ENCODE results near the gene NR0B2. TPM values are rescaled to one million over a fixed set of nuclear protein-coding genes. Genes with fewer than 3 reads are reported as not detected.

Gene NR0B2
- total and polyA plus RNA-seq, 10 of the 15 experiments (the other 5 are each of a cell fraction or from before 2014, with no cell fraction given): not detected

DNA sequence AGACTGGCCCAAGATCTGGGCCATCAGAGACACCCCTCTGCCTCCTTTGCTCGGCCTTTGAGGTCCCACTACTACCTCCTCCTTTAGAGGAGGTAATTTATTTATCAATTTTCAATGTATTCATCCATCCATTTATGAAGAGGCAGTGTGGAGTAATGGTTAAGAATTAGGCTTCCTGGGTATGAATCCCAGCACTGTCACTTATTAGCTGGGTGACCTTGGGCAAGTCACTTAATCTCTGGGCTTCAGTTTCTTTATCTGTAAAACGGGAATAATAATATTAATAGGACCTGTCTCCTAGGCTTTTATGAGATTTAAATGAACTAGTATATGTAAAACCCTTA lies 1.7 kb downstream of the NR0B2 start (continued):
- TF ChIP-seq, protein P1, sequence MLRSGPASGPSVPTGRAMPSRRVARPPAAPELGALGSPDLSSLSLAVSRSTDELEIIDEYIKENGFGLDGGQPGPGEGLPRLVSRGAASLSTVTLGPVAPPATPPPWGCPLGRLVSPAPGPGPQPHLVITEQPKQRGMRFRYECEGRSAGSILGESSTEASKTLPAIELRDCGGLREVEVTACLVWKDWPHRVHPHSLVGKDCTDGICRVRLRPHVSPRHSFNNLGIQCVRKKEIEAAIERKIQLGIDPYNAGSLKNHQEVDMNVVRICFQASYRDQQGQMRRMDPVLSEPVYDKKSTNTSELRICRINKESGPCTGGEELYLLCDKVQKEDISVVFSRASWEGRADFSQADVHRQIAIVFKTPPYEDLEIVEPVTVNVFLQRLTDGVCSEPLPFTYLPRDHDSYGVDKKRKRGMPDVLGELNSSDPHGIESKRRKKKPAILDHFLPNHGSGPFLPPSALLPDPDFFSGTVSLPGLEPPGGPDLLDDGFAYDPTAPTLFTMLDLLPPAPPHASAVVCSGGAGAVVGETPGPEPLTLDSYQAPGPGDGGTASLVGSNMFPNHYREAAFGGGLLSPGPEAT (IDR thresholded peaks at IDR 0.05; ENCODE audit: low read depth): no peak
- TF ChIP-seq RCOR1 (conservative IDR thresholded peaks at IDR 0.05; ENCODE audit: low read depth, low read length) (no peak), EED (IDR thresholded peaks at IDR 0.05; ENCODE audit: low read depth) (no peak), YY1 (IDR thresholded peaks at IDR 0.05; ENCODE audit: low read depth, low read length) (no peak), MEF2B (IDR thresholded peaks at IDR 0.05; ENCODE audit: partially characterized antibody, poor library complexity, severe bottlenecking) (no peak), NFXL1 (IDR thresholded peaks at IDR 0.05; ENCODE audit: borderline replicate concordance) (no peak), ETV6 (conservative IDR thresholded peaks at IDR 0.05 in 1 of 2, IDR thresholded peaks at IDR 0.05 in 1 of 2; ENCODE audit: borderline replicate concordance in 1 of 2, low read depth in 1 of 2) (no peak)
- TF ChIP-seq, protein P2, sequence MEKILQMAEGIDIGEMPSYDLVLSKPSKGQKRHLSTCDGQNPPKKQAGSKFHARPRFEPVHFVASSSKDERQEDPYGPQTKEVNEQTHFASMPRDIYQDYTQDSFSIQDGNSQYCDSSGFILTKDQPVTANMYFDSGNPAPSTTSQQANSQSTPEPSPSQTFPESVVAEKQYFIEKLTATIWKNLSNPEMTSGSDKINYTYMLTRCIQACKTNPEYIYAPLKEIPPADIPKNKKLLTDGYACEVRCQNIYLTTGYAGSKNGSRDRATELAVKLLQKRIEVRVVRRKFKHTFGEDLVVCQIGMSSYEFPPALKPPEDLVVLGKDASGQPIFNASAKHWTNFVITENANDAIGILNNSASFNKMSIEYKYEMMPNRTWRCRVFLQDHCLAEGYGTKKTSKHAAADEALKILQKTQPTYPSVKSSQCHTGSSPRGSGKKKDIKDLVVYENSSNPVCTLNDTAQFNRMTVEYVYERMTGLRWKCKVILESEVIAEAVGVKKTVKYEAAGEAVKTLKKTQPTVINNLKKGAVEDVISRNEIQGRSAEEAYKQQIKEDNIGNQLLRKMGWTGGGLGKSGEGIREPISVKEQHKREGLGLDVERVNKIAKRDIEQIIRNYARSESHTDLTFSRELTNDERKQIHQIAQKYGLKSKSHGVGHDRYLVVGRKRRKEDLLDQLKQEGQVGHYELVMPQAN (conservative IDR thresholded peaks at IDR 0.05): no peak

DNA sequence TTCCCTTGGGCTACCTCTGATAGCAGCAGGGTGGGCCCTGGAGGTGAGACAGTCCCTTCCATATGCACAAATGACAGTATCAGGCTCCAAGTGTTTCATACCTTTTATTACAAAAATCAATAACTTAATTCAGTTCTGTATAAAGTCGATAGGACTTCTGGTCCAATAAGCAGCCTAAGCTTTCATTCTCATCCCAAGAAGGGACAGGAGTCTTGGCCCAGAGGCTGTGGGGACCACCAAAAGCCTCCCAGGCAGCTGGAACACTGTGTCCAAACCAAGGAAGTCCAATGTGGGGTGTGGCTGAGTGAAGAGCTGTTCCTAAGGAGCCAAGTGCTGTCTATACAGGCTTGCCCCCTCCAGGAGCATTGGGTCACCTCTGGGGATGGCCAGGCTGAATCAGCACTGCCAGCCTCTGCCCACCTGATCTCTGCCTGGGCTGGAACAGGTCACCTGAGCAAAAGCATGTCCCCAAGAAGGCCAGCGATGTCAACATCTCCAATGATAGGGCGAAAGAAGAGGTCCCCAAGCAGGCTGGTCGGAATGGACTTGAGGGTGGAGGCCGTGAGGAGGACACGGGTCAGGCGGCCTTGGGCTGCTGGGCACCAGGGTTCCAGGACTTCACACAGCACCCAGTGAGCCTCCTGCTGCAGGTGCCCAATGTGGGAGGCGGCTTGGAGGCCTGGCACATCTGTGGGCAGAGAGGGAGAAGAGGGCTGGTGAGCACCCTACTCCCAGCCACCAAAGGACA lies 2.2 kb downstream of the NR0B2 start:
- Histone ChIP-seq H3K27ac (ENCODE audit: control insufficient read depth, insufficient read depth) (no peak overlapping the region), H3K4me3 (no peak overlapping the region), H3K4me2 (ENCODE audit: control insufficient read depth, insufficient read depth) (no peak overlapping the region), H2AFZ (ENCODE audit: control insufficient read depth, low read depth, low read length) (no peak overlapping the region), H3K79me2 (ENCODE audit: control insufficient read depth, insufficient read depth, low read length) (no peaks in the 10 kb centered on the region), H3K36me3 (ENCODE audit: control insufficient read depth in 2 of 2, insufficient read depth in 2 of 2, low read length in 1 of 2) (no peaks in the 10 kb centered on the region), H3K9me3 (replicated peaks; ENCODE audit: control insufficient read depth, insufficient read depth, low read length) (no peaks in the 10 kb centered on the region), H3K9ac (ENCODE audit: control insufficient read depth, insufficient read depth, low read length) (no peak overlapping the region), H3K27me3 (replicated peaks in 1 of 2; ENCODE audit: control insufficient read depth in 2 of 2, insufficient read depth in 2 of 2, low read length in 1 of 2) (no peaks in the 10 kb centered on the region; a peak in 1 of 4 replicates), H4K20me1 (ENCODE audit: control insufficient read depth, insufficient read depth) (no peaks in the 10 kb centered on the region), H3K4me1 (ENCODE audit: control insufficient read depth, insufficient read depth, low read length) (no peaks in the 10 kb centered on the region)
- RAD21 ChIA-PET (ENCODE audit: unreplicated experiment): no interaction called here
- POLR2A ChIA-PET: no interaction called here
- DNase-seq (ENCODE audit: low read depth, low spot score) (no peak), FAIRE-seq (no peak), ATAC-seq (no peak)
- no peak for TF ChIP-seq GATAD2B (conservative IDR thresholded peaks at IDR 0.05; ENCODE audit: low read depth)
- TF ChIP-seq, protein P3, sequence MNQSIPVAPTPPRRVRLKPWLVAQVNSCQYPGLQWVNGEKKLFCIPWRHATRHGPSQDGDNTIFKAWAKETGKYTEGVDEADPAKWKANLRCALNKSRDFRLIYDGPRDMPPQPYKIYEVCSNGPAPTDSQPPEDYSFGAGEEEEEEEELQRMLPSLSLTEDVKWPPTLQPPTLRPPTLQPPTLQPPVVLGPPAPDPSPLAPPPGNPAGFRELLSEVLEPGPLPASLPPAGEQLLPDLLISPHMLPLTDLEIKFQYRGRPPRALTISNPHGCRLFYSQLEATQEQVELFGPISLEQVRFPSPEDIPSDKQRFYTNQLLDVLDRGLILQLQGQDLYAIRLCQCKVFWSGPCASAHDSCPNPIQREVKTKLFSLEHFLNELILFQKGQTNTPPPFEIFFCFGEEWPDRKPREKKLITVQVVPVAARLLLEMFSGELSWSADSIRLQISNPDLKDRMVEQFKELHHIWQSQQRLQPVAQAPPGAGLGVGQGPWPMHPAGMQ (IDR thresholded peaks at IDR 0.05; ENCODE audit: borderline replicate concordance): no peak
- TF ChIP-seq SUZ12 (IDR thresholded peaks at IDR 0.05; ENCODE audit: unreplicated experiment): no peak
- no peak for TF ChIP-seq MTA3 (IDR thresholded peaks at IDR 0.05; ENCODE audit: borderline replicate concordance, low read length)
- TF ChIP-seq SMAD1 (IDR thresholded peaks at IDR 0.05; ENCODE audit: low read depth, partially characterized antibody): no peak
- intact Hi-C loops (cut with micrococcal nuclease; ENCODE audit: unreplicated experiment): no loop called here
- BruUV-seq (replicated peaks): no TSS peak
- WGBS (ENCODE audit: insufficient coverage, insufficient replicate concordance, low lambda C conversion rate, missing lambda C conversion rate): 9% methylated on average over 8 of the region's 8 CpGs
- SMC1A ChIA-PET (ENCODE audit: uncharacterized antibody, unreplicated experiment): interaction anchor here (1.2 kb wide), 1 partner anchor 10 kb away, joined by 3 read pairs; the partner anchor contains the start of gene NUDC
- CTCF ChIA-PET: no interaction called here
- in situ Hi-C loops (cut with MboI): no loop called here
